IMR-90 (cell line): ENCODE measurements around the gene DNAJC17. TPM values are rescaled to one million over a fixed set of nuclear protein-coding genes. Genes with fewer than 3 reads are reported as not detected.

Experiments
- ATAC-seq: fragments of 200-7000 bp; cut with Tn5 transposase; 2 replicates; pipeline ENCODE4 v1.9.1; 2020; ENCODE audit warnings: low read depth, mild to moderate bottlenecking, moderate library complexity
- BruUV-seq: library from RNA; stranded (reverse); fragments of 400-500 nt; replicated peaks from 2 replicates; lab custom pipeline; 2021; lab: Mats Ljungman, UMichigan
- CTCF ChIA-PET: fragments of 300-600 bp; formaldehyde crosslinking; extraction: SDS; loops from one replicate; lab custom pipeline; 2021; ENCODE audit warnings: antibody characterized with exemption; lab: Yijun Ruan, JAX
- POLR2A ChIA-PET: fragments of 300-600 bp; sonication (Branson Sonifier 250); formaldehyde crosslinking; loops from one replicate; lab custom pipeline; 2022; ENCODE audit warnings: antibody characterized with exemption; ENCODE audit not compliant: unreplicated experiment; lab: Charles Lee
- DNase-seq: peaks from one replicate; pipeline ENCODE4 v3.0.0; 2013
- H2AFZ ChIP-seq: replicated peaks from 2 replicates; pipeline ENCODE3; 2013; ENCODE audit warnings: low read length, mild to moderate bottlenecking; ENCODE audit not compliant: poor library complexity
- H2AK5ac ChIP-seq: 2 replicates; pipeline ENCODE4 v1.6.1; 2013; ENCODE audit warnings: low read depth, low read length, inconsistent platforms
- H2AK9ac ChIP-seq: replicated peaks from 2 replicates; pipeline ENCODE3; 2013; ENCODE audit warnings: mild to moderate bottlenecking, low read depth, low read length, moderate library complexity; ENCODE audit not compliant: poor library complexity
- H2BK120ac ChIP-seq: 2 replicates; pipeline ENCODE4 v1.6.1; 2013; ENCODE audit warnings: low read depth, low read length, inconsistent platforms
- H2BK15ac ChIP-seq: 3 replicates; pipeline ENCODE4 v1.6.1; 2013; ENCODE audit warnings: low read depth, low read length, inconsistent platforms
- H2BK20ac ChIP-seq: 2 replicates; pipeline ENCODE4 v1.6.1; 2013; ENCODE audit warnings: low read depth, mild to moderate bottlenecking, inconsistent platforms, low read length, moderate library complexity
- H2BK5ac ChIP-seq: 2 replicates; pipeline ENCODE4 v1.6.1; 2013; ENCODE audit warnings: mild to moderate bottlenecking, low read depth, low read length, inconsistent platforms; ENCODE audit not compliant: poor library complexity, severe bottlenecking
- H3K14ac ChIP-seq: replicated peaks from 2 replicates; pipeline ENCODE4 v1.6.1; 2013; ENCODE audit warnings: low read depth, low read length, inconsistent platforms
- H3K18ac ChIP-seq: 2 replicates; pipeline ENCODE4 v1.6.1; 2013; ENCODE audit warnings: low read depth, low read length, control low read depth
- H3K23ac ChIP-seq: 2 replicates; pipeline ENCODE4 v1.6.1; 2013; ENCODE audit warnings: low read depth, low read length, inconsistent platforms
- H3K27ac ChIP-seq: 2 replicates; pipeline ENCODE4 v1.5.1; 2013; ENCODE audit warnings: mild to moderate bottlenecking, control low read depth, low read length; ENCODE audit not compliant: insufficient read depth
- H3K27me3 ChIP-seq: 2 replicates; pipeline ENCODE4 v1.6.1; 2013; ENCODE audit warnings: low read length; ENCODE audit not compliant: control insufficient read depth, insufficient read depth
- H3K36me3 ChIP-seq: 2 replicates; pipeline ENCODE4 v1.6.1; 2013; ENCODE audit warnings: low read length, mixed read lengths; ENCODE audit not compliant: control insufficient read depth, insufficient read depth
- H3K4ac ChIP-seq: 2 replicates; pipeline ENCODE4 v1.6.1; 2013; ENCODE audit warnings: low read depth, low read length, inconsistent platforms
- H3K4me1 ChIP-seq: 2 replicates; pipeline ENCODE4 v1.6.1; 2013; ENCODE audit warnings: low read length, mixed read lengths; ENCODE audit not compliant: control insufficient read depth, insufficient read depth
- H3K4me2 ChIP-seq: 2 replicates; pipeline ENCODE4 v1.6.1; 2013; ENCODE audit warnings: low read depth, mild to moderate bottlenecking, control low read depth, low read length, moderate library complexity
- H3K4me3 ChIP-seq: 2 replicates; pipeline ENCODE4 v1.5.1; 2013; ENCODE audit warnings: low read depth, mild to moderate bottlenecking, control low read depth, low read length, moderate library complexity; ENCODE audit not compliant: insufficient read depth
- H3K56ac ChIP-seq: 2 replicates; pipeline ENCODE4 v1.6.1; 2013; ENCODE audit warnings: low read length, inconsistent platforms; ENCODE audit not compliant: insufficient read depth; ENCODE audit errors: extremely low read depth
- H3K79me1 ChIP-seq, 2 experiments: 2 replicates each; pipeline ENCODE4 v1.6.1; 2013; ENCODE audit warnings: low read length in 2 of 2, inconsistent platforms in 1 of 2, low read depth in 1 of 2
- H3K9ac ChIP-seq: 2 replicates; pipeline ENCODE4 v1.6.1; 2013; ENCODE audit warnings: low read depth, low read length, control low read depth
- H3K9me1 ChIP-seq: 2 replicates; pipeline ENCODE4 v1.6.1; 2013; ENCODE audit warnings: low read length, inconsistent platforms; ENCODE audit not compliant: insufficient read depth
- H3K9me3 ChIP-seq: 2 replicates; pipeline ENCODE4 v1.6.1; 2013; ENCODE audit warnings: low read length; ENCODE audit not compliant: control insufficient read depth, insufficient read depth
- H4K20me1 ChIP-seq: 2 replicates; pipeline ENCODE4 v1.6.1; 2013; ENCODE audit warnings: low read length, inconsistent platforms; ENCODE audit not compliant: insufficient read depth
- H4K5ac ChIP-seq: 2 replicates; pipeline ENCODE4 v1.6.1; 2013; ENCODE audit warnings: mild to moderate bottlenecking, low read depth, low read length, control low read depth
- H4K8ac ChIP-seq, 2 experiments: 2 replicates each; pipeline ENCODE4 v1.6.1; 2013; ENCODE audit warnings: low read depth in 2 of 2, low read length in 2 of 2, control low read depth in 1 of 2, inconsistent platforms in 1 of 2
- H4K91ac ChIP-seq: 2 replicates; pipeline ENCODE4 v1.6.1; 2013; ENCODE audit warnings: low read depth, low read length, inconsistent platforms; ENCODE audit not compliant: insufficient read depth
- BHLHE40 ChIP-seq: fragments of 150-350 bp; IDR thresholded peaks from 2 replicates; pipeline ENCODE4 v1.6.1; 2016; ENCODE audit warnings: mild to moderate bottlenecking, low read depth, low read length
- MAZ ChIP-seq: IDR thresholded peaks from 2 replicates; pipeline ENCODE4 v1.6.1; 2012; ENCODE audit warnings: low read depth, mild to moderate bottlenecking, low read length, improper control_type of control experiment, moderate library complexity, borderline replicate concordance
- RAD21 ChIP-seq: IDR thresholded peaks from 2 replicates; pipeline ENCODE4 v1.6.1; 2012; ENCODE audit warnings: low read length, improper control_type of control experiment
- RCOR1 ChIP-seq: IDR thresholded peaks from 2 replicates; pipeline ENCODE4 v1.6.1; 2012; ENCODE audit warnings: mild to moderate bottlenecking, low read length, improper control_type of control experiment; ENCODE audit not compliant: insufficient replicate concordance
- WGBS, 2 experiments: methylation state at CpG; one replicate each; pipeline versions ENCODE4 v1.1.5 to v1.1.7; 2013; ENCODE audit warnings: missing lambda C conversion rate in 2 of 2; ENCODE audit not compliant: insufficient read length in 1 of 2; ENCODE audit errors: extremely low coverage in 2 of 2; 5-methylcytosine and 5-hydroxymethylcytosine counted together
- dilution Hi-C: fragments of 300-500 bp; cut with HindIII; formaldehyde crosslinking; loops from one replicate; pipeline ENCODE4 v1.14.3; 2018; ENCODE audit warnings: low sequenced_read_pairs; ENCODE audit not compliant: unreplicated experiment
- in situ Hi-C: fragments of 300-500 bp; cut with MboI; formaldehyde crosslinking; loops from 3 replicates; pipeline ENCODE4 v1.14.3; 2019; ENCODE audit warnings: low sequenced_read_pairs, inconsistent platforms, mixed read lengths
- intact Hi-C: fragments of 100-400 bp; cut with micrococcal nuclease; formaldehyde crosslinking; loops from 2 replicates; pipeline ENCODE4 v1.10.0; 2022
- polyA plus RNA-seq, 3 experiments: library from polyadenylated mRNA; depleted of rRNA; stranded (reverse); fragments of >200 nt; gene quantifications; 2 replicates each; pipeline ENCODE4 v1.2.3, GENCODE V29; 2012; ENCODE audit warnings: low replicate concordance in 1 of 3
- total RNA-seq: library from RNA; depleted of rRNA; stranded (reverse); fragments of >200 nt; gene quantifications from 2 replicates; pipeline ENCODE4 v1.2.3, GENCODE V29; 2012
- TF ChIP-seq, protein P1 (sequence below): fragments of 150-350 bp; IDR thresholded peaks from 2 replicates; pipeline ENCODE4 v1.6.1; 2016; ENCODE audit warnings: low read depth, mild to moderate bottlenecking, low read length, moderate library complexity, borderline replicate concordance

DNAJC17 gene
- total and polyA plus RNA-seq, 2 of the 4 experiments (the other 2 are of a cell fraction), result 58.6 to 107 TPM

DNA sequence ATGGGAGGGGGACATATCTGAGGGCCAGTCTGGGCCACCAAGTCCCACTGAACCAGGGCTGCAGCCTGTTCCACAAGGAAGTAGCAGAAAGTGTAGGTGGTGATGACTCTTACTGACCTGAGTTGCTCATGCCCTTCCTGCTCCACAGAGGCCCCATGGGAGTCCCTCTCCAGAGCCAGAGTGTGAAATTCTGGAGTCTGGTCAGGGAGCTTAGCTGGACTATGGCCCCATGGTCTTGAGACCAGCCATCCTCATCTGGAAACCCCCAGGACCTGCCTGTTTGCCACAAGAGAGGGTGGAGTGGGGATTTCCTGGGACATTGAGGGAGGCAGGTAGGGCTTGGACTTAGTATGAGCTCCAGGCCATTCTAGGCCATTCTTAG is 39.6 kb upstream of the DNAJC17 start (continued):
- TF ChIP-seq MAZ, result no peak
- no peak for TF ChIP-seq BHLHE40

DNA sequence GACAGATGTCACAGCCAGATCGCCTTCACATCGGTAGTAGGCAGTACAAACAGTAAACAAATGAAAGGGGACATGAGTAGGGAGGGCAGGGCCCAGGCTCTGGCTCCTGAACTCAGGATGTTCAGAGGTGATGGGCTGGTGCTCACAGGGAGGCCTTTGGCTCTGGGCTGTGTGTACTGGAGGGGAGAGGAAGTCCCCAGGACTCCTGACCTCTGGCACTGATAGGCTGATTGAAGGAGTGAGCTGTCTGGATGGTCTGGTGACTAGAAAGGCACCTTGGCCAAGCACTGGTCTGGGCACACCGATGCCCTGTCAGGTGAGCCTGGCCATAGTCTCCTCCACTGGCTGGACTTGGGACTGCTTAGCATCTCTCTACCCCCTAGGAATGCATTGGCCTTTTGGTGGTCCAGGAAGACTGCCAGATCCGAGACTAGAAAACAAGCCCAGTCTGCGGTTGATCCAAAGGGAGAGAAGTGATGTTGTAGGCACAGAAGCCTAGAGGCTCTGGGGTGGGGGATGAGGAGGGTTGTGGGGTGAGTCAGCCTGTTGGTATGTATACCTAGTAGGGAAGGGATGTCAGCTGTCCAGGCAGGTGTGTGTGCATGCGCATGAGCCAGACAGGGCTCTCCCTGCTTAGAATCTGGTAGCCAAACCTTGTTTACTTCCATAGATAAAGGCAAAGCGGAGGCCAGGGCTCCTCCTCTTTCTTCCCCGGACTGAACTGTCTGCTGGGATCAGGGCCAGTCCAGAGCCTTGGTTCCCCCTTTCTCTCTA is 38.4 kb upstream of the DNAJC17 start:
- H3K9me1 ChIP-seq, result no peaks in the 10 kb centered on the region
- no peaks in the 10 kb centered on the region for H3K9me3 ChIP-seq
- H2BK120ac ChIP-seq, result no peak overlapping the region
- 94% methylated on average over 2 of the region's 8 CpGs; no CpG with 5 or more reads in 1 of the 2 experiments for WGBS, 2 experiments
- no peak overlapping the region for H3K18ac ChIP-seq
- no peak overlapping the region for H2BK5ac ChIP-seq
- in situ Hi-C loops (no loop called here), dilution Hi-C loops (no loop called here), intact Hi-C loops (no loop called here)
- no peak overlapping the region for H3K56ac ChIP-seq
- H3K27ac ChIP-seq, result no peak overlapping the region
- ATAC-seq, result no peak
- H3K27me3 ChIP-seq, result peaks cover 42% of the 10 kb centered on the region
- H2AK5ac ChIP-seq, result no peak overlapping the region
- H2AK9ac ChIP-seq, result no peak overlapping the region
- H2BK20ac ChIP-seq, result no peak overlapping the region
- no peak for TF ChIP-seq RAD21
- TF ChIP-seq BHLHE40, result no peak
- TF ChIP-seq, protein P1, sequence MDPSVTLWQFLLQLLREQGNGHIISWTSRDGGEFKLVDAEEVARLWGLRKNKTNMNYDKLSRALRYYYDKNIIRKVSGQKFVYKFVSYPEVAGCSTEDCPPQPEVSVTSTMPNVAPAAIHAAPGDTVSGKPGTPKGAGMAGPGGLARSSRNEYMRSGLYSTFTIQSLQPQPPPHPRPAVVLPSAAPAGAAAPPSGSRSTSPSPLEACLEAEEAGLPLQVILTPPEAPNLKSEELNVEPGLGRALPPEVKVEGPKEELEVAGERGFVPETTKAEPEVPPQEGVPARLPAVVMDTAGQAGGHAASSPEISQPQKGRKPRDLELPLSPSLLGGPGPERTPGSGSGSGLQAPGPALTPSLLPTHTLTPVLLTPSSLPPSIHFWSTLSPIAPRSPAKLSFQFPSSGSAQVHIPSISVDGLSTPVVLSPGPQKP, result no peak
- no peak for TF ChIP-seq RCOR1
- no peak overlapping the region for H3K4ac ChIP-seq
- no peaks in the 10 kb centered on the region for H3K79me1 ChIP-seq
- ChIA-PET CTCF (no interaction called here), POLR2A (no interaction called here)
- no peak overlapping the region for H2AFZ ChIP-seq
- peaks cover 5% of the 10 kb centered on the region; the same call in 1 of the 2 replicates for H4K20me1 ChIP-seq
- no peak overlapping the region for H3K14ac ChIP-seq
- no peak overlapping the region for H4K8ac ChIP-seq
- no peak overlapping the region for H4K91ac ChIP-seq
- no TSS peak for BruUV-seq
- no peak overlapping the region for H2BK15ac ChIP-seq
- H4K5ac ChIP-seq, result no peak overlapping the region
- no peak overlapping the region for H3K9ac ChIP-seq
- H3K36me3 ChIP-seq, result no peaks in the 10 kb centered on the region
- no peak for DNase-seq
- H3K4me3 ChIP-seq, result no peak overlapping the region
- no peak overlapping the region for H3K4me2 ChIP-seq
- 0 out of 2 replicates have a peak, but pooled peaks cover 3% of the 10 kb centered on the region for H3K4me1 ChIP-seq
- H3K23ac ChIP-seq, result no peak overlapping the region
